ENCODE measurements around the gene AIM2. TPM values are rescaled to one million over a fixed set of nuclear protein-coding genes. Genes with fewer than 3 reads are reported as not detected.

AIM2 gene
- polyA plus RNA-seq, 1 experiment, result not detected

- no peaks in the 10 kb centered on the region; the same call in 1 of the 2 replicates for H3K9me3 ChIP-seq (ENCODE audit: control insufficient read depth, insufficient read depth, low read length)
- ChIA-PET CTCF (no interaction called here), POLR2A (no interaction called here)
- TF ChIP-seq CTCF (IDR thresholded peaks at IDR 0.05; ENCODE audit: low read depth, low read length), result no peak
- DNase-seq (ENCODE audit: low read depth, low spot score), result no peak
- no peak overlapping the region for H3K27ac ChIP-seq (ENCODE audit: low read depth, low read length)
- H3K4me3 ChIP-seq (ENCODE audit: low read depth, low read length), result no peak overlapping the region
- H3K27me3 ChIP-seq (ENCODE audit: control insufficient read depth, insufficient read depth, low read length), result no peaks in the 10 kb centered on the region
These were observed 52.8 kb downstream of the AIM2 start for GRCh38 chr1:159023723-159024122.

- H3K27me3 ChIP-seq (ENCODE audit: control insufficient read depth, insufficient read depth, low read length), result no peaks in the 10 kb centered on the region
- POLR2A ChIA-PET, result interaction anchor here (1.2 kb wide), 1 partner anchor 16 kb away, joined by 3 read pairs; no protein-coding TSS in a partner anchor
- H3K9me3 ChIP-seq (ENCODE audit: control insufficient read depth, insufficient read depth, low read length), result no peaks in the 10 kb centered on the region
- peak overlapping the region; percentile 73 for H3K27ac ChIP-seq (ENCODE audit: low read depth, low read length)
- CTCF ChIA-PET, result no interaction called here
- peak; percentile 74 for DNase-seq (ENCODE audit: low read depth, low spot score)
- peak overlapping the region; percentile 2; the same call in 1 of the 2 replicates for H3K4me3 ChIP-seq (ENCODE audit: low read depth, low read length)
- TF ChIP-seq CTCF (IDR thresholded peaks at IDR 0.05; ENCODE audit: low read depth, low read length), result no peak
These were observed 61.1 kb downstream of the AIM2 start for GRCh38 chr1:159015440-159015909.

GRCh38 chr1:159014851-159015250, 61.7 kb downstream of the AIM2 start:
- H3K27me3 ChIP-seq (ENCODE audit: control insufficient read depth, insufficient read depth, low read length), result no peaks in the 10 kb centered on the region
- no peak for TF ChIP-seq CTCF (IDR thresholded peaks at IDR 0.05; ENCODE audit: low read depth, low read length)
- POLR2A ChIA-PET, result no interaction called here
- no peak overlapping the region for H3K4me3 ChIP-seq (ENCODE audit: low read depth, low read length)
- H3K9me3 ChIP-seq (ENCODE audit: control insufficient read depth, insufficient read depth, low read length), result no peaks in the 10 kb centered on the region
- CTCF ChIA-PET, result interaction anchor here (1.2 kb wide), 1 partner anchor 15 kb away, joined by 3 read pairs; no protein-coding TSS in a partner anchor
- DNase-seq (ENCODE audit: low read depth, low spot score), result no peak
- H3K27ac ChIP-seq (ENCODE audit: low read depth, low read length), result no peak overlapping the region

GRCh38 chr1:159014003-159014571, 62.5 kb downstream of the AIM2 start:
- ChIA-PET POLR2A (no interaction called here), CTCF (interaction anchor here (1.2 to 1.4 kb wide), 2 partner anchors 14 to 16 kb away, joined by 3 to 4 read pairs; no protein-coding TSS in a partner anchor)
- Histone ChIP-seq H3K4me3 (ENCODE audit: low read depth, low read length) (no peak overlapping the region), H3K27ac (ENCODE audit: low read depth, low read length) (no peak overlapping the region), H3K9me3 (ENCODE audit: control insufficient read depth, insufficient read depth, low read length) (no peaks in the 10 kb centered on the region), H3K27me3 (ENCODE audit: control insufficient read depth, insufficient read depth, low read length) (no peaks in the 10 kb centered on the region)
- DNase-seq (ENCODE audit: low read depth, low spot score), result no peak
- no peak for TF ChIP-seq CTCF (IDR thresholded peaks at IDR 0.05; ENCODE audit: low read depth, low read length)

- H3K27ac ChIP-seq (ENCODE audit: low read depth, low read length), result no peak overlapping the region
- TF ChIP-seq CTCF (IDR thresholded peaks at IDR 0.05; ENCODE audit: low read depth, low read length), result no peak
- CTCF ChIA-PET, result no interaction called here
These were observed 64.1 kb downstream of the AIM2 start for GRCh38 chr1:159012495-159012894.

More at GRCh38 chr1:159012495-159012894, 64.1 kb downstream of the AIM2 start:
- H3K4me3 ChIP-seq (ENCODE audit: low read depth, low read length), result peak overlapping the region; percentile 76
- H3K9me3 ChIP-seq (ENCODE audit: control insufficient read depth, insufficient read depth, low read length), result no peaks in the 10 kb centered on the region
- DNase-seq (ENCODE audit: low read depth, low spot score), result no peak
- POLR2A ChIA-PET, result no interaction called here
- H3K27me3 ChIP-seq (ENCODE audit: control insufficient read depth, insufficient read depth, low read length), result no peaks in the 10 kb centered on the region

Data from AG04450 (cell line).